ENCODE results near the gene SBNO2. TPM values are rescaled to one million over a fixed set of nuclear protein-coding genes. Genes with fewer than 3 reads are reported as not detected.

The SBNO2 gene
- total RNA-seq, result 38.4 and 40.5 TPM in 2 replicates

GRCh38 chr19:1173845-1174809 lies at the start of gene SBNO2:
Gene SBNO2, minus strand, starts transcription at chr19:1174268. Its CDS starts 19,992 bp downstream, at chr19:1154276.

GRCh38 chr19:1205114-1206099 lies 31.3 kb upstream of the SBNO2 start, which contains the start of gene STK11:
Gene STK11, plus strand, starts transcription at chr19:1205778. Its CDS starts 1,136 bp downstream, at chr19:1206914.

GRCh38 chr19:1103708-1104310 lies 70.3 kb downstream of the SBNO2 start, which contains the start of gene GPX4:
Gene GPX4, plus strand, starts transcription at chr19:1103994. Its CDS starts 50 bp downstream, at chr19:1104044.

GRCh38 chr19:1094978-1095701 lies 78.9 kb downstream of the SBNO2 start, which contains the start of gene POLR2E:
Gene POLR2E, minus strand, starts transcription at chr19:1095375. Its CDS starts 60 bp downstream, at chr19:1095315.

GRCh38 chr19:1066748-1067340 lies 107.2 kb downstream of the SBNO2 start, which contains the start of gene ARHGAP45:
Gene ARHGAP45, plus strand, starts transcription at chr19:1067167. Its CDS starts 239 bp downstream, at chr19:1067406.

Other genes with a start within 250 kb of the SBNO2 start
- gene ARID3A, start 248.2 kb downstream of the SBNO2 start, total RNA-seq, result 8.2 and 14.5 TPM in 2 replicates
- 74.6 and 116 TPM in 2 replicates for gene WDR18, start 189.9 kb downstream of the SBNO2 start, total RNA-seq
- gene GRIN3B, start 173.8 kb downstream of the SBNO2 start, total RNA-seq, result 1.2 and 4.2 TPM in 2 replicates
- 82.6 and 118 TPM in 2 replicates for gene TMEM259, start 153.1 kb downstream of the SBNO2 start, total RNA-seq
- not detected in 2 replicates for gene RNU6-2, start 152.7 kb downstream of the SBNO2 start, total RNA-seq
- gene CNN2, start 147.7 kb downstream of the SBNO2 start, total RNA-seq, result 249 and 315 TPM in 2 replicates
- gene ABCA7, start 134.2 kb downstream of the SBNO2 start, total RNA-seq, result 7.6 and 10.1 TPM in 2 replicates
- 13.1 and 17.6 TPM in 2 replicates for gene ARHGAP45, start 107.1 kb downstream of the SBNO2 start, total RNA-seq
- gene POLR2E, start 78.9 kb downstream of the SBNO2 start, total RNA-seq, result 148 and 173 TPM in 2 replicates
- gene GPX4, start 70.3 kb downstream of the SBNO2 start, total RNA-seq, result 418 and 553 TPM in 2 replicates
- 71.0 and 85.6 TPM in 2 replicates for gene STK11, start 31.5 kb upstream of the SBNO2 start, total RNA-seq
- 6.4 and 7.2 TPM in 2 replicates for gene CBARP, start 63.7 kb upstream of the SBNO2 start, total RNA-seq
- gene ATP5F1D, start 67.5 kb upstream of the SBNO2 start, total RNA-seq, result 18.0 and 24.8 TPM in 2 replicates
- 23.3 and 24.8 TPM in 2 replicates for gene MIDN, start 74.3 kb upstream of the SBNO2 start, total RNA-seq
- gene CIRBP, start 95.1 kb upstream of the SBNO2 start, total RNA-seq, result 308 and 317 TPM in 2 replicates
- 24.7 and 32.7 TPM in 2 replicates for gene FAM174C, start 101.3 kb upstream of the SBNO2 start, total RNA-seq
- gene EFNA2, start 111.6 kb upstream of the SBNO2 start, total RNA-seq, result 0.57 and 1.3 TPM in 2 replicates
- gene NDUFS7, start 209.6 kb upstream of the SBNO2 start, total RNA-seq, result 54.9 and 59.0 TPM in 2 replicates
- 20.1 and 31.0 TPM in 2 replicates for gene GAMT, start 227.3 kb upstream of the SBNO2 start, total RNA-seq
- gene DAZAP1, start 233.3 kb upstream of the SBNO2 start, total RNA-seq, result 63.0 and 78.0 TPM in 2 replicates